Measurements from ENCODE around the gene GRIK4.
"Not testable (repeated sequence)": the region's sequence is repeated elsewhere in the genome, so short reads cannot be mapped to it uniquely, and the experiment has no call there.

The GRIK4 gene

DNA sequence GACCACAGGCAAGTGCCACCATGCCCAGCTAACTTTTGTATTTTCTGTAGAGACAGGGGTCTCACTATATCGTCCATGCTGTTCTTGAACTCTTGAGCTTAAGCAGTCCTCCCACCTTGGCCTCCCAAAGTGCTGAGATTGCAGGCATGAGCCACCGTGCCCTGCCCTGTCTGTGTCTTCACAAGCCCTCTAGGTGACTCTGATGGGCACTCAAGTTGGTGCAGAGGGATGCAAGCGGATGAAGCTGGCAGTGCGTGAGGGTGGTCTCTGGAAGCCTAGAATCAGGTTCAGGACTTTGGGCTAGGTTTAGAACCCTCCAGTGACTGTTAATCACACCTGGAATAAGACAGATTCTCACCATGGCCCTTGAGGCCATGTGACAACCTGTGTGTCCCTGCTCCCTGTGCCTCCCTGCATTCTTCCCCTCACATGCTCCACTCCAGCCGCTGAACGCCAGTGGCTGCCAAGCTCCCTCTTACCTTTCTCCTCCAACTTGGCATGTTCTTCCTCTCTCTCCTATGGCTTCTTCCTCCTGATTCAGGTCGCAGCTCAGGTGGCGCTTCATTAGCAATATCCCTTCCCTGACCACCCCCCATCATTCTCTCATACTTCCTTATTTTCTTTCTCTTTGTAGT is 270.1 kb downstream of the GRIK4 start:
- DNase-seq (ENCODE audit: low read depth in 2 of 2): no peak
- H3K4me3 ChIP-seq (replicated peaks in 1 of 2; ENCODE audit: low read depth in 2 of 2, low read length in 2 of 2): no peak overlapping the region
- TF ChIP-seq, protein P1, sequence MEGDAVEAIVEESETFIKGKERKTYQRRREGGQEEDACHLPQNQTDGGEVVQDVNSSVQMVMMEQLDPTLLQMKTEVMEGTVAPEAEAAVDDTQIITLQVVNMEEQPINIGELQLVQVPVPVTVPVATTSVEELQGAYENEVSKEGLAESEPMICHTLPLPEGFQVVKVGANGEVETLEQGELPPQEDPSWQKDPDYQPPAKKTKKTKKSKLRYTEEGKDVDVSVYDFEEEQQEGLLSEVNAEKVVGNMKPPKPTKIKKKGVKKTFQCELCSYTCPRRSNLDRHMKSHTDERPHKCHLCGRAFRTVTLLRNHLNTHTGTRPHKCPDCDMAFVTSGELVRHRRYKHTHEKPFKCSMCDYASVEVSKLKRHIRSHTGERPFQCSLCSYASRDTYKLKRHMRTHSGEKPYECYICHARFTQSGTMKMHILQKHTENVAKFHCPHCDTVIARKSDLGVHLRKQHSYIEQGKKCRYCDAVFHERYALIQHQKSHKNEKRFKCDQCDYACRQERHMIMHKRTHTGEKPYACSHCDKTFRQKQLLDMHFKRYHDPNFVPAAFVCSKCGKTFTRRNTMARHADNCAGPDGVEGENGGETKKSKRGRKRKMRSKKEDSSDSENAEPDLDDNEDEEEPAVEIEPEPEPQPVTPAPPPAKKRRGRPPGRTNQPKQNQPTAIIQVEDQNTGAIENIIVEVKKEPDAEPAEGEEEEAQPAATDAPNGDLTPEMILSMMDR (IDR thresholded peaks at IDR 0.05; ENCODE audit: low read depth, low read length): no peak

DNA sequence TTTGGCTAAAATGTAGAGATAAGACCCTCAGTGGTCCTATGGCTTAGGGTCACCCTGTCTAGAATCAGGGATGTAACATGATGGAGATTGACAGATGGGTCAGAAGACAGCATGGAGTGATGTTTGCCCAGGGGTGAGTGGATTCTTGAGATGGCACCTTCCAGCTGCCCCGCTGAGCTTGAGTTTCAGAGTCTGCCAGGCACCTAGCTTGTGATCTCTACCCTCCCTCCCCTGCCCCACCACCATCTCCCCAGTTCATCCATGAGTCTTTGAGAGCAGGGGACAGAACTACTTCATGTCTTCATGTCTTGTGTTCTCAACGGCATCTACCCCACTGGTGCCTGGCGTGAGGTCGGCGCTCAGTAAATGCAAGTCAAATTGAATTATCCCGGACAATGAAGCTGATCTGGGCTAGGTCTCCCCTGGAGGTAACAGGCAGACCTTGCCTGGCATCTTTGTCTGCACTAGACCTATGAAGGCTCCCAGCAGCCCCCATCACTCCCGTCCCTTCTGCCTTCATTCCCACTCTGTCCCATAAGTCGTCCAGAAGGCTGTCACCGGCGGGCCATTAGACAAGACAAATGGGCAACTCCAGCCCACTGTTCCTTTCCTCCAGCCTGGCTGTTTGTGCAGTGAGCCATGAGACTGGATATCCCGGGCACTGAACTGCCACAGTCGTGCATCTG is 273.2 kb downstream of the GRIK4 start:
- TF ChIP-seq, protein P1 (IDR thresholded peaks at IDR 0.05; ENCODE audit: low read depth, low read length): no peak
- DNase-seq (ENCODE audit: low read depth in 2 of 2): no peak
- no peak overlapping the region for H3K4me3 ChIP-seq (replicated peaks in 1 of 2; ENCODE audit: low read depth in 2 of 2, low read length in 2 of 2)

DNA sequence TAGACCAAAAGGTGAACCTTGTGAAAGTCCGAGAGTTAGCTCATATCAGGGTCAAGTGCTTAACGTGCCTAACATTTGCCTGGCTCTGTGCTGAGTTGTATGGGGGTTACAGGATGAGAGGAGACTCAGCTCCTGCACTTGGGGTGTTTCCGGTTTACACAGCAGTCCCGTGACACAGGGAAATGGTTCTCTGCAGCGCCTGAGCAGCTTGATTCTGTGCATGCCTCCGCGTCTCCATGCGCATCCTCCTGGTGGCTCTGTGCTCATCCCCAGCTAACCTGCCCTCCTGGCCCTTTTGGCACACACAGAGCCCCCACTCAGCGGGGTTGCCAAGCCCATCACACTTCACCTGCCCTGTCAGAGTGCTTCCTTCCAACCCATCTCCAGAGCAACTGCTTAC is 274.0 kb downstream of the GRIK4 start:
- DNase-seq (ENCODE audit: low read depth in 2 of 2): no peak
- TF ChIP-seq, protein P1 (IDR thresholded peaks at IDR 0.05; ENCODE audit: low read depth, low read length): no peak
- no peak overlapping the region for H3K4me3 ChIP-seq (replicated peaks in 1 of 2; ENCODE audit: low read depth in 2 of 2, low read length in 2 of 2)

DNA sequence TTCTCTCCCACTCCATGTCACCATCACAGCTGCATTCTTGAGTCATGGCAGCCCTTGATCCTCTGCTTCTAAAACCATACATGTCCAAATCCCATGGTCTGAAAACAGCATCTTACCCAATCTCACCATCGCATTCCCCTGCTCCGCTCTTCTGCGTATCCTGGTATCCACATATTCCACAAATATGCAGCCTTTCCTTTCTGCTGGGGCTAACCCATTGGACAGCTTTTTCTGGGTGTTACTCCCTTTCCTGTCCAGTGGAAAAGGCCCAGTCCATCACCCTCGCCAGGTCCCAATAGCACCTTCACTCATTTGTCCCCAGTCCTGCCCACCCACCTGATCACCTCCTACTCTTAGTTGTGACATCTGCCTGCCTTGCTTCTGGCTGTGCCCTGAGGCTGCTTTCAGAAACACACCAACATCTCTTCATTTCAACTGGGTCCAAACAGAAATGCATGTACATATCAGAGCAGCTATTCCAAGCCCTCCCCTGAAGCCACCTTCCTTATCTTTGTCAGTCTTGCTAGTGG is 274.7 kb downstream of the GRIK4 start:
- TF ChIP-seq, protein P1 (IDR thresholded peaks at IDR 0.05; ENCODE audit: low read depth, low read length): no peak
- no peak for DNase-seq (ENCODE audit: low read depth in 2 of 2)
- H3K4me3 ChIP-seq (replicated peaks in 1 of 2; ENCODE audit: low read depth in 2 of 2, low read length in 2 of 2): no peak overlapping the region

DNA sequence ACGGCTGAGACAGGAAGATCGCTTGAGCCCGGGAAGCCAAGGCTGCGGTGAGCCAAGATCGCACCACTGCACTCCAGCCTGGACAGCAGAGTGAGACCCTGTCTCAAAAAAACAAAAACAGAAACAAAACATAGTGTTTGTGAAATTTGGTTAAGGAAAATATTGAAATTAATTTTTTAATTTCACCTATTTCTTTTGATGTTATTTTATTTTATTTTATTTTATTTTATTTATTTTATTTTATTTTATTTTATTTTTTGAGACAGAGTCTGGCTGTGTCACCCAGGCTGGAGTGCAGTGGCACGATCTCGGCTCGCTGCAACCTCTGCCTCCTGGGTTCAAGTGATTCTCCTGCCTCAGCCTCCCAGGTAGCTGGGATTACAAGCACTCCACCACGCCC is 275.7 kb downstream of the GRIK4 start:
- not testable (repeated sequence) for H3K4me3 ChIP-seq (replicated peaks in 1 of 2; ENCODE audit: low read depth in 2 of 2, low read length in 2 of 2); DNase-seq (ENCODE audit: low read depth in 2 of 2)

DNA sequence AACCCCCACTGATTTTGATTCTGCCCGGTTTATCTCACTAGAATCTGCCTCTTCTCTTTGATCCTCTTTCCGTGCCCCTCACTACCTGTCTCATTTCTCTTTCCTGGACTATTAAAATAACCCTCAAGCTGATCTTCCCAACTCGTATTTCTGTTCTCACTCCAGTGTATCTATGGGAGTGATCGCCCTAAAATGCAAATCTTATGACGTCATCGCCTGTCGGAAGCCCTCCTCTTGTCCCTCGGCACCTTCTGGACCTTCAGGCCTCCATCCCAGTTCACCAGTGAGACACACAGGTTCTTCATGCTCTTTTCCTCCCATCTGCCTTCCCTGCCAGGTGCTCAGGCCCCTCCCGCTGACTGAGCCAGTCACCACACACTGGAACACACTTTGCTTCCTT is 277.8 kb downstream of the GRIK4 start:
- TF ChIP-seq, protein P1 (IDR thresholded peaks at IDR 0.05; ENCODE audit: low read depth, low read length): no peak
- DNase-seq (ENCODE audit: low read depth in 2 of 2): no peak
- H3K4me3 ChIP-seq (replicated peaks in 1 of 2; ENCODE audit: low read depth in 2 of 2, low read length in 2 of 2): no peak overlapping the region

DNA sequence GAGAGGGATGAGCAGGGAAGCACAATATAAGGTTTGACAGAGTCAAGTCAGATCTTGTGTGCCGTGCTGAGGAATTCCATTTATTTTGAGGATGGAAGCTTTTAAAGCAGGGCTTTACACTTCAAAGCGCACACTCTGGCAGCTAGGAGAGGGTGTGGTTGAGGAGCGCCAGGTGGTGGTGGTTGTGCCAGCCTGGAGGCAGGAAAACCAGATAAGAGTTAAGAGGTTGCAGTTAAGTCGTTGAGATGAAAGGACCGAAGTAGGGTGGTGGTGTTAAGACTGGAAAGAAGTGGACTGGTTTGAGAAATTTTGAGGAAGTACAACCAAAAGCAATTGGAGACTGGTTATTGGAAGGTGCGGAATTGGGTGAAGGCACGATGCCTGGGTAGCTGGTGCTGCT is 280.8 kb downstream of the GRIK4 start:
- TF ChIP-seq, protein P1 (IDR thresholded peaks at IDR 0.05; ENCODE audit: low read depth, low read length): no peak
- H3K4me3 ChIP-seq (replicated peaks in 1 of 2; ENCODE audit: low read depth in 2 of 2, low read length in 2 of 2): no peak overlapping the region
- DNase-seq (ENCODE audit: low read depth in 2 of 2): no peak

Measured in cardiac fibroblast (primary cell).